Activated CD4-positive, CD25-positive, alpha-beta regulatory T cell treated with anti-CD3 and anti-CD28 coated beads, Interleukin-2, amount 50 U/mL, for 24 hours (primary cell): ENCODE data around the gene COL6A3.

Experiments
- ATAC-seq, 2 donors: fragments of 150-1000 bp; cut with Tn5 transposase; one replicate each; pipeline ENCODE4 v1.10.0; 2021; ENCODE audit warnings: mild to moderate bottlenecking in 1 of 2, moderate library complexity in 1 of 2

Gene COL6A3

GRCh38 chr2:237441605-237442274 lies 27.8 kb upstream of the COL6A3 start:
- peak; percentile 72 to 74 for ATAC-seq

DNA sequence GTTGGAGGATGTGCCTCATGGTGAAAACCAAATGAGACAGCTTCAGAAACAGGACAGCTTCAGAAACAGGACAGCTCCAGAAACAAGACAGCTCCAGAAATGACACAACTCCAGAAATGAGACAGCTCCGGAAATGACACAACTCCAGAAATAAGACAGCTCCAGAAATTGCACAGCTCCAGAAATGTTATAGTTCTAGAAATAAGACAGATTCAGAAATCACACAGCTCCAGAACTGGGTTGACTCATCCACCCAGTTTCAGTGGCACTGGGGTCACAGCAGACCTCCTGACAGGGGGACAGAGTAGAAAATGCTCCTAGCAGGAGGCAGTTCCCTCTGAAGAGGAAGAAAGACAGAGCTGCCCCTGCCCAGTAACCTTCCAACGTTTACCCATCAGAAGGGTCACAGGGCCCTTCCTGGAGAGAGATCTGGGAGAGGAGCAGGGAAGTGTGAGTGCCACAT lies 26.9 kb upstream of the COL6A3 start:
- ATAC-seq, result peak; percentile 85 to 87

GRCh38 chr2:237438080-237438940 lies 24.3 kb upstream of the COL6A3 start:
- no peak for ATAC-seq

DNA sequence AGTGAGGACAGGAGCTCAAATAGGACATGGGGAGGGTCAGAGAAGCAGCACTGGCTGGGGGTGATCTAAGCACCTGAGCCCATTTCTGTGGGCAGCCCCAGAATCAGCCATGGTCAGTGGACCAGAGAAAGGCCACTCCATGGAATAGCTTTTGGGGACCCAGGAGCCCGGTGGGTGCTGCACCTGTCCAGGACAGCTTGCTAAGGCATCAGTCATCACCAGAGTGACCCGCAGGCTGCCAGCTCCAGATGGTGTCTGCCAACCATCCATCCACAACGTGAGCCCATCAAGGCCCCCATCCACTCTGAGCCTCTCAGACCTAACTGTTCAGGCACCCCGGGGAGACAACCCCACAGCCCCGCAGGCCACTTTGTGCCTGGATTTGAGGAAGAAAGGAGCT lies 23.6 kb upstream of the COL6A3 start:
- ATAC-seq, result no peak

DNA sequence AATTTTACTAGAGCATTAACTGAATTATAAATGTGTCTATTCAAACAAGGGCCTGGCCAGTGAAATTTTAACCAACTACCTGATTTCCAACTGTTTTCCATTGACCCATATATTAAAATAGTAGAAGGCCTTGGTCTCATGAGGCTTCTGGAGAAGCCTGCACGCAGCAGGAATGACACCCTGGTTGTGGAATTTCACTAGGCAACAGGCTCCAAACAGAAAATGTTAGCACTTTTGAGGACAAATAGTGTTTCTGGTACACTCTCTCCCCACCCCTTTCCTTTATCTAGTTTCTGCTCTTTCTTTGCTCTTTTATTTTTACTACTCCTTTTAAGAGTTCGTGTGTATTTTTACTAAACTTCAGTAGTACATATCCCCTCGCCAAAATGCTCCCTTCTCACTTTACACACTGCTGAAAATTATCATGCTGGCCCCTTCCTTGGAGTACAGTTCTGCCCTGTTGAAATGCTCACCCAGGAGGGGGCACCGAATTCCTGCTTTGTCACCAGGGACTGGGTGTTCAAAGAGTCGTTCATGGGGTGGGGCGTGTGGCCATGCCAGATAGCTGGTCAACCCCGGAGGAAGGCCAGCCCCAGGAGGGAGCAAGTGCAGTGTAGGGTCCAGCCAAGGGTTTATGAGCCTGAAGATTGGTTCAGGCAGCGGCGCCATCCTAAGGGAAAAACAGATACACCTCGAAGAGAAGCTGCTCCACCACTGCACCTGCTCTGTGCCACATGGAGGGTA lies 22.1 kb upstream of the COL6A3 start:
- no peak for ATAC-seq

GRCh38 chr2:237434866-237435311 lies 20.9 kb upstream of the COL6A3 start:
- ATAC-seq, result peak; percentile 10 to 25

- no peak for ATAC-seq
These were observed 20.1 kb upstream of the COL6A3 start for GRCh38 chr2:237433920-237434676.

- peak; percentile 57 to 64 for ATAC-seq
These were observed 18.6 kb upstream of the COL6A3 start for GRCh38 chr2:237432484-237433092.

DNA sequence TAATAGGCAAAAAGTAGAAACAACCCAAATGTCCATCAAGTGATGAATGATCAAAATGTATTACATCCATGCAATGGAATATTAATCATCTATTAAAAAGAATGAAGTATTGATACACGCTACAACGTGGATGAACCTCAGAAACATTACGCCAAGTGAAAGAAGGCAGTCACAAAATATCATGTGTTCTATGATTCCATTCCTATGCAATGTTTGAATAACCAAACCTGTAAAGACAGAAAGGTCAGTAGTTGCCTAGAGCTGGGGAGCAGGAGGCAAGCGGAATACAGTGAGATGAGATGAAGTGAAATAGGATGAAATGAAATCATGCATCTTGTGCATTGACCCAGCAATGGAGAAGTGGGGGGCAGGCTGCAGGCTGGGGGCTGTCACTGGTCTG lies 17.9 kb upstream of the COL6A3 start:
- no peak for ATAC-seq

- no peak for ATAC-seq
These were observed 17.4 kb upstream of the COL6A3 start for GRCh38 chr2:237431372-237431771.

DNA sequence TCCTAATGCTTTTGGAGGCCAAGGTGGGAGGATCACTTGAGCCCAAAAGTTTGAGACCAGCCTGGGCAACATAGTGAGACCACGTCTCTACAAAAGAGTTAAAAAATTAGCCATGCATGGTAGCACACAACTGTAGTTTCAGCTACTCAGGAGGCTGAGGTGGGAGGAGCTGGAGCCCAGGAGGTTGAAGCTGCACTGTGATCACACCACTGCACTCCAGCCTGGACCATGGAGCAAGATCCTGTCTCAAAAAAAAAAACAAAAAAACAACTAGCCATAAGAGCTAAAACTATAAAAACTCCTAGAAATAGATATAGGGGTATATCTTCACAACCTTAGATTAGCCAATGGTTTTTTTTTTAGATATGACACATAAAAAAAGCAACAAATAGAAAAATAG lies 16.9 kb upstream of the COL6A3 start:
- no peak for ATAC-seq

GRCh38 chr2:237429753-237430152 lies 15.8 kb upstream of the COL6A3 start:
- ATAC-seq, result no peak

DNA sequence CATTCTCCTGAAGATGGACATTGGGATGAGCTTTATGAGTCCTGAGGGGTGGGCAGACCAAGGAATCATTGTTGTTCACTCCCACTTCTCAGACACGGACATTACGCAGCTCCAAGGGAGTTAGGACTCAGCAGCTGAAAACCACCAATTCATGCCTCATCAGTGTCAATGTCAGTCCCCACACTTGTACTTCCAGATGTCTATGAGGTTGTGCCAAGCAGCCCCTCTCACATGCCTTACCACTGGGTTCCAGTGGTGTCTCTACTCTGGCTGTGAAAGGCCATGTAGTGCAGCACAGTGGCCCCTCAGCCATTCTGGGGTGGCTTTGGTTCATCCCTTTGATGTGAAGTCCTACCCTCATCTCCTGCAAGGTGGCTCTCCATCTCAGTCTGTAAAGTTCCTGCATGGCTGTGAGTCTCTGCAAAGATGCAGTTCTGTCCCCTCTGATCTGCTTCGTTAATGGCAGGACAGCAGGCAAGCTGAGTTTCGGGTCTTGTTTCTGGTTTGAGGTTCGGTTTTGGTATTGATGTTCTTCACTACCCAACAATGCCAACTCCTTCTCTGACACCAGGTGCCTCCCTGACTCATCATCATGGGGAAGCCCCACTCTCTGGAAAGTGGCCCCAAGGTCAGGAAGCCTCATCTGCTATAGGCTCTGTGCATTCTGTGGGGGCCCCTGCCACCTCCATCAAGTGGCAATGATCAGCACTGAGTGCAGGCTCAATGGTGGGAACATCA lies 14.0 kb upstream of the COL6A3 start:
- peak; percentile 84 to 85 for ATAC-seq

- no peak for ATAC-seq
These were observed 12.6 kb upstream of the COL6A3 start for GRCh38 chr2:237426517-237426916.

DNA sequence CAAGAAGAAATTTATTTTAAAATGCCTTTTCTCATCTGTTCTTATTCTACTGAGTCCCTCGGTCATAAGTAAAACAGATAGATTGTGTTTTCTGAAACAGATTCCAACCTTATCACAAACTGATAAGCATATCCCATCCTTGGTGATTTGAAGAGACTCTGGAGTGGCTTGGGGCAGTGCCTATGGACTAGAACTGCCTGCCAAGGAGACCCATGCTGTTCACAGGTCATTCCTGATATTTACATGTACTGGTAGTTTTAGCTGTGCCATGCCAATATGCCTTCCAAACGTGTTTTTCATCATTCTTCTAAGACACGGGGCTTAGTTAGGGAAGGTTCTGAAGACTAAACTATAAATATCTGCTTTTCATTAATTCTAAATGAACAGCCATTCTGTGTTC lies 11.4 kb upstream of the COL6A3 start:
- no peak for ATAC-seq

- ATAC-seq, result no peak
These were observed 10.6 kb upstream of the COL6A3 start for GRCh38 chr2:237424544-237424943.

GRCh38 chr2:237423891-237424290 lies 9.9 kb upstream of the COL6A3 start:
- no peak for ATAC-seq

- no peak for ATAC-seq
These were observed 8.3 kb upstream of the COL6A3 start for GRCh38 chr2:237422309-237422708.

DNA sequence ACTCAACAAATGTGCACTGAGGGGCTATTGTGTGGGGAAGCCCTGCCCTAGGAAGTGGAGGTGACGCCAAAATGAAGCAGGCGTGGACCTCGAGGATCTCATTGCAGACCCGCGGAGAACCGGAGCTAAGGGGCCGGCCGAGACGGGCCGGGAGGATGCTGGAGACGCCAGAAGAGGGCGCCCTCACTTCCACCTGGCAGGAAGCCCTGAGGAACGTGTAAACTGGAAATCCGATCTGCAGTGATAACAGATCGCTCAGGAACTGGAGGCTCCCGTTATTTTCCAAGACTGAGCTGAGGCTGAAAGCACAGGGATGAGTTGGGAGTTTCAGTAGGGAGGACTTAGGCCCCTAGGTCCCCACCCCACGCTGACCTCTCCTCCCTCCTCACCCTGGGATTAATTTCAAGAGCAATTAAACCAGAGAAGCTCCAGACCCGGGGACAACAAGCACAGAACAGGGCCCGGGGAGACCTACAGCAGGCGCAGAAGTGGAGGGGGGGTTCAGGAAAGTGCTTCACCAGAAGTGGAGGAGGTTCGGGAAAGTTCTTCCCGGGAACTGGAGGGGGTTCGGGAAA lies 7.7 kb upstream of the COL6A3 start:
- peak; percentile 94 to 95 for ATAC-seq

GRCh38 chr2:237418300-237418699 lies 4.3 kb upstream of the COL6A3 start:
- no peak for ATAC-seq
